IMR-90 (cell line): ENCODE results near the gene HRH1.

Source experiments
- BHLHE40 ChIP-seq: fragments of 150-350 bp; IDR thresholded peaks from 2 replicates; pipeline ENCODE4 v1.6.1; 2016; ENCODE audit warnings: mild to moderate bottlenecking, low read depth, low read length
- CEBPB ChIP-seq: IDR thresholded peaks from 2 replicates; pipeline ENCODE4 v1.6.1; 2012; ENCODE audit warnings: low read depth, low read length, improper control_type of control experiment
- POLR2A ChIP-seq: IDR thresholded peaks from 2 replicates; pipeline ENCODE4 v1.6.1; 2012; ENCODE audit warnings: mild to moderate bottlenecking, low read depth, low read length
- RAD21 ChIP-seq: IDR thresholded peaks from 2 replicates; pipeline ENCODE4 v1.6.1; 2012; ENCODE audit warnings: low read length, improper control_type of control experiment
- SMC3 ChIP-seq: fragments of 150-350 bp; IDR thresholded peaks from 2 replicates; pipeline ENCODE4 v1.6.1; 2016; ENCODE audit warnings: low read depth, mild to moderate bottlenecking, antibody characterized with exemption, low read length, moderate library complexity
- TF ChIP-seq, protein P1 (sequence below): conservative IDR thresholded peaks from 2 replicates; pipeline ENCODE4 v1.5.1; 2012; ENCODE audit warnings: mild to moderate bottlenecking, low read depth, low read length, improper control_type of control experiment
- TF ChIP-seq, protein P2 (sequence below): fragments of 150-350 bp; IDR thresholded peaks from 2 replicates; pipeline ENCODE4 v1.6.1; 2016; ENCODE audit warnings: low read depth, mild to moderate bottlenecking, low read length, moderate library complexity, borderline replicate concordance

DNA sequence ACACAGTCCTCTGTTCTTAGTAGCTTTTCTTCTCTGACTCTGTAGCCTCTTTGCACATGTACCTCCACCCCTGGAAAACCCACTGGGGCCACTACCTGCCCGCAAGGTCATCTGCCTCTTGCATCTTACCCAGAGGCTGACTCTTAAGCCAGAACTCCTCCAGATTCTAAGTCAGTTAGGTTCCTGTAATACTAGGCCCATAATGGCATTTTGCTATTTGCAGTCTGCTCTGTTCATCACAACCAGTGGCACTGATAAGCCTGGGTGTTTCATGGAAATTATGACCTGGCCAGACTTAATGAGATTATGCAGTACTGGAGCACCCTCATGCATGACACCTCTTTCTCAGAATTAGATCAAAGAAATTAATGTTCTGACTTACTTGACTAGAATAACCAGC is 86.2 kb downstream of the HRH1 start:
- TF ChIP-seq, protein P1, sequence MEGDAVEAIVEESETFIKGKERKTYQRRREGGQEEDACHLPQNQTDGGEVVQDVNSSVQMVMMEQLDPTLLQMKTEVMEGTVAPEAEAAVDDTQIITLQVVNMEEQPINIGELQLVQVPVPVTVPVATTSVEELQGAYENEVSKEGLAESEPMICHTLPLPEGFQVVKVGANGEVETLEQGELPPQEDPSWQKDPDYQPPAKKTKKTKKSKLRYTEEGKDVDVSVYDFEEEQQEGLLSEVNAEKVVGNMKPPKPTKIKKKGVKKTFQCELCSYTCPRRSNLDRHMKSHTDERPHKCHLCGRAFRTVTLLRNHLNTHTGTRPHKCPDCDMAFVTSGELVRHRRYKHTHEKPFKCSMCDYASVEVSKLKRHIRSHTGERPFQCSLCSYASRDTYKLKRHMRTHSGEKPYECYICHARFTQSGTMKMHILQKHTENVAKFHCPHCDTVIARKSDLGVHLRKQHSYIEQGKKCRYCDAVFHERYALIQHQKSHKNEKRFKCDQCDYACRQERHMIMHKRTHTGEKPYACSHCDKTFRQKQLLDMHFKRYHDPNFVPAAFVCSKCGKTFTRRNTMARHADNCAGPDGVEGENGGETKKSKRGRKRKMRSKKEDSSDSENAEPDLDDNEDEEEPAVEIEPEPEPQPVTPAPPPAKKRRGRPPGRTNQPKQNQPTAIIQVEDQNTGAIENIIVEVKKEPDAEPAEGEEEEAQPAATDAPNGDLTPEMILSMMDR = no peak
- no peak for TF ChIP-seq CEBPB
- TF ChIP-seq SMC3 = no peak
- TF ChIP-seq, protein P2, sequence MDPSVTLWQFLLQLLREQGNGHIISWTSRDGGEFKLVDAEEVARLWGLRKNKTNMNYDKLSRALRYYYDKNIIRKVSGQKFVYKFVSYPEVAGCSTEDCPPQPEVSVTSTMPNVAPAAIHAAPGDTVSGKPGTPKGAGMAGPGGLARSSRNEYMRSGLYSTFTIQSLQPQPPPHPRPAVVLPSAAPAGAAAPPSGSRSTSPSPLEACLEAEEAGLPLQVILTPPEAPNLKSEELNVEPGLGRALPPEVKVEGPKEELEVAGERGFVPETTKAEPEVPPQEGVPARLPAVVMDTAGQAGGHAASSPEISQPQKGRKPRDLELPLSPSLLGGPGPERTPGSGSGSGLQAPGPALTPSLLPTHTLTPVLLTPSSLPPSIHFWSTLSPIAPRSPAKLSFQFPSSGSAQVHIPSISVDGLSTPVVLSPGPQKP = no peak
- TF ChIP-seq POLR2A = no peak
- no peak for TF ChIP-seq BHLHE40
- no peak for TF ChIP-seq RAD21
